ENCODE results near the gene EIF5B. TPM values are rescaled to one million over a fixed set of nuclear protein-coding genes. Genes with fewer than 3 reads are reported as not detected.
"Not testable (repeated sequence)": the region's sequence is repeated elsewhere in the genome, so short reads cannot be mapped to it uniquely, and the experiment has no call there.

Gene EIF5B
- total RNA-seq, 2 donors from 2014 or later, result 50.7 to 81.0 TPM

- no peaks in the 10 kb centered on the region for H3K9me3 ChIP-seq
- no peak for DNase-seq (ENCODE audit: low spot score)
- TF ChIP-seq CTCF (IDR thresholded peaks at IDR 0.05), result no peak
- H3K27me3 ChIP-seq, result no peaks in the 10 kb centered on the region
- no peak overlapping the region for H3K4me3 ChIP-seq
- H3K36me3 ChIP-seq, result no peaks in the 10 kb centered on the region
- no peak overlapping the region for H3K27ac ChIP-seq
- H3K4me1 ChIP-seq, result peaks cover 0 to 30% of the 10 kb centered on the region in 2 donors
Measured at GRCh38 chr2:99342536-99342935, 5.3 kb downstream of the EIF5B start.

- H3K4me1 ChIP-seq, result peaks cover 0 to 10% of the 10 kb centered on the region in 2 donors
- not testable (repeated sequence) for H3K27me3 ChIP-seq; H3K4me3 ChIP-seq; H3K9me3 ChIP-seq; H3K27ac ChIP-seq; H3K36me3 ChIP-seq; DNase-seq (ENCODE audit: low spot score)
Measured at GRCh38 chr2:99345446-99345845, 8.3 kb downstream of the EIF5B start.

GRCh38 chr2:99346218-99346617 lies 9.0 kb downstream of the EIF5B start:
- no peak for TF ChIP-seq CTCF (IDR thresholded peaks at IDR 0.05)

GRCh38 chr2:99348173-99348572 lies 11.0 kb downstream of the EIF5B start:
- no peak for TF ChIP-seq CTCF (IDR thresholded peaks at IDR 0.05)
- no peaks in the 10 kb centered on the region for H3K27me3 ChIP-seq
- no peaks in the 10 kb centered on the region for H3K4me1 ChIP-seq
- H3K27ac ChIP-seq, result no peak overlapping the region
- no peak overlapping the region for H3K4me3 ChIP-seq
- no peaks in the 10 kb centered on the region for H3K36me3 ChIP-seq
- DNase-seq (ENCODE audit: low spot score), result no peak
- no peaks in the 10 kb centered on the region for H3K9me3 ChIP-seq

More at GRCh38 chr2:99346218-99346617, 9.0 kb downstream of the EIF5B start:
- Histone ChIP-seq H3K9me3 (no peaks in the 10 kb centered on the region), H3K4me1 (peaks cover 0 to 3% of the 10 kb centered on the region in 2 donors), H3K27ac (no peak overlapping the region), H3K36me3 (no peaks in the 10 kb centered on the region), H3K27me3 (no peaks in the 10 kb centered on the region), H3K4me3 (no peak overlapping the region)
- DNase-seq (ENCODE audit: low spot score), result no peak

GRCh38 chr2:99350194-99350593 lies 13.0 kb downstream of the EIF5B start:
- no peaks in the 10 kb centered on the region for H3K27me3 ChIP-seq

GRCh38 chr2:99354070-99354469 lies 16.9 kb downstream of the EIF5B start:
- TF ChIP-seq CTCF (IDR thresholded peaks at IDR 0.05), result no peak
- Histone ChIP-seq H3K27ac (no peak overlapping the region), H3K36me3 (no peaks in the 10 kb centered on the region), H3K4me1 (no peaks in the 10 kb centered on the region), H3K27me3 (no peaks in the 10 kb centered on the region), H3K9me3 (no peaks in the 10 kb centered on the region), H3K4me3 (no peak overlapping the region)
- no peak for DNase-seq (ENCODE audit: low spot score)

More at GRCh38 chr2:99350194-99350593, 13.0 kb downstream of the EIF5B start:
- Histone ChIP-seq H3K4me3 (no peak overlapping the region), H3K36me3 (no peaks in the 10 kb centered on the region), H3K9me3 (no peaks in the 10 kb centered on the region), H3K4me1 (no peaks in the 10 kb centered on the region), H3K27ac (no peak overlapping the region)
- DNase-seq (ENCODE audit: low spot score), result no peak
- no peak for TF ChIP-seq CTCF (IDR thresholded peaks at IDR 0.05)

GRCh38 chr2:99354825-99355224 lies 17.6 kb downstream of the EIF5B start:
- H3K4me3 ChIP-seq; DNase-seq (ENCODE audit: low spot score); H3K27me3 ChIP-seq; H3K9me3 ChIP-seq; H3K27ac ChIP-seq; H3K4me1 ChIP-seq; H3K36me3 ChIP-seq: not testable (repeated sequence)
